Esophagus squamous epithelium (tissue), 5 donors: Measurements from ENCODE around the gene METTL22. TPM values are rescaled to one million over a fixed set of nuclear protein-coding genes. Genes with fewer than 3 reads are reported as not detected.

Source experiments
- DNase-seq: peaks from one replicate; lab custom pipeline; 2025; lab: John Stamatoyannopoulos, UW
- H3K27ac ChIP-seq, 4 donors: fragments of 200-600 bp; sonication (generic); one replicate each; pipeline ENCODE4 v1.5.1; 2016 to 2019; ENCODE audit warnings: mild to moderate bottlenecking in 1 of 4
- H3K27me3 ChIP-seq, 4 donors: fragments of 200-600 bp; sonication (generic); 1 replicate in 3 of 4; 2 replicates in 1 of 4; pipeline versions ENCODE4 v1.5.1 to v1.6.0; 2017 to 2021; ENCODE audit warnings: antibody characterized with exemption in 1 of 4
- H3K36me3 ChIP-seq, 3 donors: fragments of 200-600 bp; sonication (generic); one replicate each; pipeline ENCODE4 v1.5.1; 2016 to 2019
- H3K4me1 ChIP-seq, 3 donors: fragments of 200-600 bp; sonication (generic); one replicate each; pipeline ENCODE4 v1.5.1; 2017 to 2019
- H3K4me3 ChIP-seq, 4 donors: fragments of 200-600 bp; sonication (generic); 1 replicate in 3 of 4; 2 replicates in 1 of 4; pipeline ENCODE4 v1.5.1; 2016 to 2019; ENCODE audit warnings: mild to moderate bottlenecking in 2 of 4, moderate library complexity in 1 of 4
- H3K9me3 ChIP-seq, 3 donors: fragments of 200-600 bp; sonication (generic); one replicate each; pipeline ENCODE4 v1.5.1; 2016 to 2019
- POLR2A ChIP-seq, 4 donors: fragments of 450-650 bp; IDR thresholded peaks; one replicate each; pipeline ENCODE4 v1.6.1; 2017; ENCODE audit warnings: antibody characterized with exemption in 4 of 4, mild to moderate bottlenecking in 4 of 4, moderate library complexity in 3 of 4
- WGBS, 2 donors: methylation state at CpG; one replicate each; pipeline ENCODE4 v1.1.5; 2018; 5-methylcytosine and 5-hydroxymethylcytosine counted together
- intact Hi-C: fragments of 100-400 bp; cut with DNase I; formaldehyde crosslinking; loops from one replicate; pipeline ENCODE4 v1.15.0; 2022
- total RNA-seq, 4 donors: library from RNA; depleted of rRNA; stranded (reverse); fragments of >200 nt; gene quantifications; one replicate each; pipeline ENCODE4 v1.1.0, GENCODE V29; 2016
- TF ChIP-seq, protein P1 (sequence below), 6 experiments: fragments of 450-650 bp in 4 of 6; fragments of 200-600 bp in 2 of 6; sonication (generic) in 2 of 6; IDR thresholded peaks; one replicate each; pipeline ENCODE4 v1.5.1; 2016 to 2019; ENCODE audit warnings: antibody characterized with exemption in 6 of 6, mild to moderate bottlenecking in 4 of 6, moderate library complexity in 4 of 6
- donor health status: DM: yes; HTN: yes; CAD: no.

Gene METTL22
- total RNA-seq, 4 donors from 2014 or later = 4.9 to 28.4 (median 13.0) TPM

DNA sequence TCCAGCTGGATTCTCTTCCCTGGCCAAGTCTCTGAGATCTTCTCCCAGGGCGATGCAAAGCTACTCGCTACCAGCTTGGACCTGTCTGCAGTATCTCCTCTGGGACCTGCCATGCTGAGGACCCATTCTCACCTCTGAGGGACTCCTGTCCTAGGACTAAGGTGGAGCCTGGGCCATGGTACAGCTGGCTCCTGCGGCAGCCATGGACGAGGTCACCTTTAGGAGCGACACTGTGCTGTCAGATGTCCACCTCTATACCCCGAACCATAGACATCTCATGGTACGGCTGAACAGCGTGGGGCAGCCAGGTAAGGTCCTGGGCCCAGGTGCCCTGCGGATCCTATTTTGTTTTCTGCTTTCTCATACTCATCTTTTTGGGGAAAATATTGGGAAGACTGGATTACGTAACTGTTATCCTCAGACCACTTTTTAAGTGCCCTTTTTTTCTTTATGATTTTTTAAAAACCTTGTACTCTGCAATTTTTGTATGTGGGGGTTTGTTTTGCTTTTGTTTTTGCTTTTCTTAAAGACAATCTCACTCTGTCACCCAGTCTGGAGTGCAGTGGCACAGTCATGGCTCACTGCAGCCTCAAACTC, 4.1 kb downstream of the METTL22 start:
- no peak for TF ChIP-seq POLR2A (IDR thresholded peaks at IDR 0.05)
- TF ChIP-seq, protein P1, sequence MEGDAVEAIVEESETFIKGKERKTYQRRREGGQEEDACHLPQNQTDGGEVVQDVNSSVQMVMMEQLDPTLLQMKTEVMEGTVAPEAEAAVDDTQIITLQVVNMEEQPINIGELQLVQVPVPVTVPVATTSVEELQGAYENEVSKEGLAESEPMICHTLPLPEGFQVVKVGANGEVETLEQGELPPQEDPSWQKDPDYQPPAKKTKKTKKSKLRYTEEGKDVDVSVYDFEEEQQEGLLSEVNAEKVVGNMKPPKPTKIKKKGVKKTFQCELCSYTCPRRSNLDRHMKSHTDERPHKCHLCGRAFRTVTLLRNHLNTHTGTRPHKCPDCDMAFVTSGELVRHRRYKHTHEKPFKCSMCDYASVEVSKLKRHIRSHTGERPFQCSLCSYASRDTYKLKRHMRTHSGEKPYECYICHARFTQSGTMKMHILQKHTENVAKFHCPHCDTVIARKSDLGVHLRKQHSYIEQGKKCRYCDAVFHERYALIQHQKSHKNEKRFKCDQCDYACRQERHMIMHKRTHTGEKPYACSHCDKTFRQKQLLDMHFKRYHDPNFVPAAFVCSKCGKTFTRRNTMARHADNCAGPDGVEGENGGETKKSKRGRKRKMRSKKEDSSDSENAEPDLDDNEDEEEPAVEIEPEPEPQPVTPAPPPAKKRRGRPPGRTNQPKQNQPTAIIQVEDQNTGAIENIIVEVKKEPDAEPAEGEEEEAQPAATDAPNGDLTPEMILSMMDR (IDR thresholded peaks at IDR 0.05) = no peak
- Histone ChIP-seq H3K4me1 (peaks cover 3 to 33% (median 20%) of the 10 kb centered on the region in 3 donors), H3K4me3 (no peak overlapping the region), H3K27me3 (no peaks in the 10 kb centered on the region), H3K9me3 (no peaks in the 10 kb centered on the region), H3K36me3 (peaks cover 26 to 69% (median 34%) of the 10 kb centered on the region in 3 donors), H3K27ac (no peak overlapping the region)
- whole genome bisulfite sequencing, 2 donors = 87 to 95% methylated on average over 10 of the region's 10 CpGs
- intact Hi-C loops = no loop called here
- DNase-seq = no peak

DNA sequence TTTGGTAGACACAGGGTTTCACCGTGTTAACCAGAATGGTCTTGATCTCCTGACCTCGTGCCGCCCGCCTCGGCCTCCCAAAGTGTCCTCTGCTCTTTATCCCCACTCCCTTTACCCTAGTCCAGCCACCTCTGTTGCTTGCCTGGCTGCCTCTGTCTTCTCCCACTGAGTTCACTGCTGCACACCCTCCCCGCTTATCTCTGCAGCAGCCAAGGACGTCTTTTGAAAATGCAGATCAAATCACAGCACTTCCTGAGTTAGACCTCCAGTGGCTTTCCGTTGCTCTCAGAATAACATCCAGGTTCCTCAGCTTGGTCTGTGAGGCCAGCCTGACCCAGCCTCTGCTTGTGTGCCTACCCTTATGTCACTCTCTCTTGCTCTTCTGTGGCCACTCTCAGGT, 5.4 kb downstream of the METTL22 start:
- Histone ChIP-seq H3K27ac (no peak overlapping the region), H3K4me3 (no peak overlapping the region), H3K27me3 (no peaks in the 10 kb centered on the region), H3K36me3 (peaks cover 27 to 82% (median 34%) of the 10 kb centered on the region in 3 donors), H3K4me1 (peaks cover 0 to 24% (median 13%) of the 10 kb centered on the region in 3 donors), H3K9me3 (no peaks in the 10 kb centered on the region)
- WGBS, 2 donors = 88 to 96% methylated on average over 8 of the region's 8 CpGs
- no peak for DNase-seq
- intact Hi-C loops = no loop called here
- TF ChIP-seq, protein P1 (IDR thresholded peaks at IDR 0.05) = no peak
- TF ChIP-seq POLR2A (IDR thresholded peaks at IDR 0.05) = no peak

DNA sequence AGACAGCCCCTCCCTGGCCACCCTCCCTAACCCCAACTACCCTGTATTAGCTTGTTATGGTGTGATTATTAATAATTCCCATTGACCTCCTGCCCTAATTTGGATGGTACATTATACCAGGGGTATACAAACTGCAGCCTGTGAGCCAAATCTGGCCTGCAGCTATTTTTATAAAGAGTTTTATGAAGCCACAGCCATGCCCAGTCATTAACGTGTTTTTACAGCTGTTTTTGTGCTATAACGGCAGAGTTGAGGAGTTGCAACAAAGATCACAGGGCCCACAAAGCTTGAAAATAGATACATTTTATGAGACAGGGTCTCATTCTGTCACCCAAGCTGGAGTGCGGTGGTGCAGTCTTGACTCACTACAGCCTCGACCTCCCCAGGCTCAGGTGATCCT, 6.0 kb downstream of the METTL22 start:
- intact Hi-C loops = no loop called here

DNA sequence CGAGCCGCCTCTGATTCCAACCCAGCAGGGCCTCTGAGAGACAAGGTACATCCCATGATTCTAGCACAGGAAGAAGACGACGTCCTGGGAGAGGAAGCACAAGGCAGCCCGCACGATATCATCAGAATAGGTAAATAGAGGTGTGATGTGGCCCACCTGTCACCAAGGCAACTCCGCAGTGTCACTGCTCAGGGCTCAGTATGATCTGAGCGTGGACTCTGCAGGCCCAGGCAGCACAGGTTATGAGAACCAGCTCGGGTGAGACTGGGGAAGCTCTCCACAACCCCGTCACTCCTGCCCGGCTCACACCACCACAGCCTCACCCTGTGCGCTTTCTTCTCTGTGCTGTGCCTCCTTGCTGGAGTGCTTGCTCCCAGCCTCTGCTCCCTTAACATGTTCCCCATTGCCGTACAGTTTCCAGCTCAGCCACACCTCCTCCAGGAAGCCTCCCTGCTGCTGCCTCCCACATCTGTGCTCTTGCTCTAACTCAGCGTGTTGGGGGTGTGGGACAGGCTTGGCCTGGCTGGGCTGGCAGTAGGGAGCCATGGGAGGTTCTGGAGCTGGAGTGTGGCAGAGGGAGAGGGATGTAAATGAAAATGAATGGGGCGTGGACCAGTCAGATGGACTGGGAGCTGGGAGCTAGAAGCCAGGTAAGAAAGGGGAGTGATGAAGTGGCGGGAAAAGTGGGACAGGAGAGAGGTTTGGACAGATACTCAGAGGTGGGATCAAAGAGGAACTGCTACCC, 7.7 kb downstream of the METTL22 start:
- intact Hi-C loops = no loop called here
- H3K4me1 ChIP-seq = peaks cover 0 to 2% (median 0%) of the 10 kb centered on the region in 3 donors
- H3K36me3 ChIP-seq = peaks cover 27 to 99% (median 34%) of the 10 kb centered on the region in 3 donors
- H3K27me3 ChIP-seq = no peaks in the 10 kb centered on the region
- H3K4me3 ChIP-seq = no peak overlapping the region
- no peaks in the 10 kb centered on the region for H3K9me3 ChIP-seq
- DNase-seq = no peak
- H3K27ac ChIP-seq = no peak overlapping the region
- WGBS, 2 donors = 91 to 93% methylated on average over 9 to 15 of the region's 16 CpGs
- TF ChIP-seq, protein P1 (IDR thresholded peaks at IDR 0.05) = no peak
- no peak for TF ChIP-seq POLR2A (IDR thresholded peaks at IDR 0.05)

More for the DNA sequence above, 6.0 kb downstream of the METTL22 start:
- 88 to 90% methylated on average over 4 of the region's 4 CpGs for WGBS, 2 donors
- TF ChIP-seq, protein P1 (IDR thresholded peaks at IDR 0.05) = no peak
- no peak for TF ChIP-seq POLR2A (IDR thresholded peaks at IDR 0.05)
- no peak for DNase-seq
- H3K27ac ChIP-seq = no peak overlapping the region
- H3K27me3 ChIP-seq = no peaks in the 10 kb centered on the region
- H3K4me3 ChIP-seq = no peak overlapping the region
- H3K4me1 ChIP-seq = peaks cover 0 to 19% (median 9%) of the 10 kb centered on the region in 3 donors
- H3K36me3 ChIP-seq = peaks cover 27 to 87% (median 34%) of the 10 kb centered on the region in 3 donors
- H3K9me3 ChIP-seq = no peaks in the 10 kb centered on the region
